ENCODE data around the gene MSI2.

Gene MSI2

DNA sequence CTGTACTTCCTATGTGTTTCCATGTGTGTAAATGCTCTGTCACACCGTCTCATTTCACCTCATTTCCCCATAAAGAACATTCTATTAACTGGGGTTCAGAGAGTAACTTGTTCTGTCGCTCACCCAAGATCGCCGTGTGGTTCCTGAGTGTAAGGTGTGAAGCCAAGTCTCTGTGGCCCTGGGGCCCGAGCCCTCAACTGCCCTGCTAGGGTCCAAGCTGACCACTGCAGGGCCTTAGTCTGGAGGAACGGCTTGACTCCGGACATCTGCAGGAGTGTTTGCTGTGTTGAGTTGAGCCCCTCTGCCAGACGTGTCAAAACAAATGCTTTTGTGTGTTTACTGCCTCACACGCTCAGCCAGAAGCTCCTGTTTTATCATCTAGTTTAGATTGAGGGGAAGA is 244.7 kb downstream of the MSI2 start:
- DNase-seq = no peak
- H3K27me3 ChIP-seq = no peaks in the 10 kb centered on the region
- TF ChIP-seq, protein P1, sequence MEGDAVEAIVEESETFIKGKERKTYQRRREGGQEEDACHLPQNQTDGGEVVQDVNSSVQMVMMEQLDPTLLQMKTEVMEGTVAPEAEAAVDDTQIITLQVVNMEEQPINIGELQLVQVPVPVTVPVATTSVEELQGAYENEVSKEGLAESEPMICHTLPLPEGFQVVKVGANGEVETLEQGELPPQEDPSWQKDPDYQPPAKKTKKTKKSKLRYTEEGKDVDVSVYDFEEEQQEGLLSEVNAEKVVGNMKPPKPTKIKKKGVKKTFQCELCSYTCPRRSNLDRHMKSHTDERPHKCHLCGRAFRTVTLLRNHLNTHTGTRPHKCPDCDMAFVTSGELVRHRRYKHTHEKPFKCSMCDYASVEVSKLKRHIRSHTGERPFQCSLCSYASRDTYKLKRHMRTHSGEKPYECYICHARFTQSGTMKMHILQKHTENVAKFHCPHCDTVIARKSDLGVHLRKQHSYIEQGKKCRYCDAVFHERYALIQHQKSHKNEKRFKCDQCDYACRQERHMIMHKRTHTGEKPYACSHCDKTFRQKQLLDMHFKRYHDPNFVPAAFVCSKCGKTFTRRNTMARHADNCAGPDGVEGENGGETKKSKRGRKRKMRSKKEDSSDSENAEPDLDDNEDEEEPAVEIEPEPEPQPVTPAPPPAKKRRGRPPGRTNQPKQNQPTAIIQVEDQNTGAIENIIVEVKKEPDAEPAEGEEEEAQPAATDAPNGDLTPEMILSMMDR (IDR thresholded peaks at IDR 0.05; ENCODE audit: low read depth, low read length) = no peak
- no peak overlapping the region for H3K4me3 ChIP-seq (ENCODE audit: low read depth, low read length)
- H3K36me3 ChIP-seq = no peaks in the 10 kb centered on the region
- H3K9me3 ChIP-seq = no peaks in the 10 kb centered on the region
- peaks cover 35% of the 10 kb centered on the region for H3K4me1 ChIP-seq

DNA sequence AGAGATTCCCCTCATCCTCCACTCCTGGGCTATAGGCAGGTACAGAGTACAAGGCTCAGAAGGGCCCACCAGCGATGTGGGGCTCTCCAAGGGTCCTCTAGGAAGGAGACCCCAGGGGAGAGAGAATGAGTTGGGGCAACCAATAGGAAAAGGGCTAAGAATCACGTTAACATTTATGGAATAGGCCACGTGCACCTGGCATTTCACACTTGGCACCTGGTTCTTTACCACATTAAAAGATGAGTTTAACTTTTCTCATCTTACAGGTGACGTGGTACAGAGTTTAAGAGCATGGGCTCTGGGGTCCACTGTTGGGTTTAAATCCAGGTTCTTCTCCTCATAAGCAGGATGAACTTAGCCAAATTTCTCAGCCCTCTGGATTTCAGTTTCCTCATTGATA is 245.7 kb downstream of the MSI2 start:
- Histone ChIP-seq H3K36me3 (no peaks in the 10 kb centered on the region), H3K27me3 (no peaks in the 10 kb centered on the region), H3K4me3 (ENCODE audit: low read depth, low read length) (no peak overlapping the region), H3K9me3 (no peaks in the 10 kb centered on the region), H3K4me1 (peaks cover 35% of the 10 kb centered on the region)
- TF ChIP-seq, protein P1 (IDR thresholded peaks at IDR 0.05; ENCODE audit: low read depth, low read length) = no peak
- DNase-seq = no peak

DNA sequence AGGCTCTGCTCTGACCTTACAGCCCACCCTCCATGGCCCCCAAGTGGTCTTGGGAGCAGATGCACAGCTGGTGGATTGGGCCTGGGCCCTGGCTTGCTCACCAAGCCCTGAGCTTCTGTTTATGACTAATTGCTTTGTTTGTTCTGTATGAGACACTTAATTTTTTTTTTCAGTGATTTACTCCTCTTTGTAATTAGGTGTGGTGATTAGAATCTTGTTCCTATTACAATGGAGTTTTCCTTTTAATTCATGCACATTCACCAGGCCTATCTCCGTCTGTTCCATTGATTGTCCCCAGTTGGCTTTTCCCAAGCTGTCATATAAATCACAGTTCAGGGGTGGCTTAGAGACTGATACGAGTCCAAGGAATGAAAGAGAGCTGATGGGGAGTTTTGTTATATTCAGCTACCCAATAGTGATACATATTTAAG is 246.5 kb downstream of the MSI2 start:
- no peaks in the 10 kb centered on the region for H3K27me3 ChIP-seq
- DNase-seq = peak; percentile 64
- H3K9me3 ChIP-seq = no peaks in the 10 kb centered on the region
- TF ChIP-seq, protein P1 (IDR thresholded peaks at IDR 0.05; ENCODE audit: low read depth, low read length) = peak; percentile 36
- peaks cover 42% of the 10 kb centered on the region for H3K4me1 ChIP-seq
- no peak overlapping the region for H3K4me3 ChIP-seq (ENCODE audit: low read depth, low read length)
- H3K36me3 ChIP-seq = no peaks in the 10 kb centered on the region

DNA sequence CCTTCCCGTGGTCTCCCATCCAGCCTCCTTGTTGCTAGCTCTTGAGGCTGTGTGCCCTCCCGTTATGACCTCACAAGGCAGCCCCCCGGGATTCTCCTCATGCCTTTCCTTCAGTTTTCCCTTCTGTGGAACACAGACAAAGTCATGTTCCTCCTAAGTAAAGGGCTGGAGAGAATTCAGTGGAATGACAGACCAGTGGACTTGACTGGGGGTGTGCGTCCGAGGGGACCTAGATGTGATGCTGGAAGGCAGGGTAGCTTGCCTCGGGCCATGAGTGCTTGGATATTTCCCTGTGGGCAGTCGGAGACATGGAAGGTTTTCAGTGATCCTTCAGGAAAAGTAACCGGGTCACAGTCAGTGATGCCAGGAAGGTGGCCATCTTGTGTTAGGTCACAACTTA is 247.9 kb downstream of the MSI2 start:
- no peak for DNase-seq
- TF ChIP-seq, protein P1 (IDR thresholded peaks at IDR 0.05; ENCODE audit: low read depth, low read length) = no peak
- no peak overlapping the region for H3K4me3 ChIP-seq (ENCODE audit: low read depth, low read length)
- H3K4me1 ChIP-seq = peaks cover 56% of the 10 kb centered on the region
- no peaks in the 10 kb centered on the region for H3K9me3 ChIP-seq
- no peaks in the 10 kb centered on the region for H3K36me3 ChIP-seq
- H3K27me3 ChIP-seq = no peaks in the 10 kb centered on the region

DNA sequence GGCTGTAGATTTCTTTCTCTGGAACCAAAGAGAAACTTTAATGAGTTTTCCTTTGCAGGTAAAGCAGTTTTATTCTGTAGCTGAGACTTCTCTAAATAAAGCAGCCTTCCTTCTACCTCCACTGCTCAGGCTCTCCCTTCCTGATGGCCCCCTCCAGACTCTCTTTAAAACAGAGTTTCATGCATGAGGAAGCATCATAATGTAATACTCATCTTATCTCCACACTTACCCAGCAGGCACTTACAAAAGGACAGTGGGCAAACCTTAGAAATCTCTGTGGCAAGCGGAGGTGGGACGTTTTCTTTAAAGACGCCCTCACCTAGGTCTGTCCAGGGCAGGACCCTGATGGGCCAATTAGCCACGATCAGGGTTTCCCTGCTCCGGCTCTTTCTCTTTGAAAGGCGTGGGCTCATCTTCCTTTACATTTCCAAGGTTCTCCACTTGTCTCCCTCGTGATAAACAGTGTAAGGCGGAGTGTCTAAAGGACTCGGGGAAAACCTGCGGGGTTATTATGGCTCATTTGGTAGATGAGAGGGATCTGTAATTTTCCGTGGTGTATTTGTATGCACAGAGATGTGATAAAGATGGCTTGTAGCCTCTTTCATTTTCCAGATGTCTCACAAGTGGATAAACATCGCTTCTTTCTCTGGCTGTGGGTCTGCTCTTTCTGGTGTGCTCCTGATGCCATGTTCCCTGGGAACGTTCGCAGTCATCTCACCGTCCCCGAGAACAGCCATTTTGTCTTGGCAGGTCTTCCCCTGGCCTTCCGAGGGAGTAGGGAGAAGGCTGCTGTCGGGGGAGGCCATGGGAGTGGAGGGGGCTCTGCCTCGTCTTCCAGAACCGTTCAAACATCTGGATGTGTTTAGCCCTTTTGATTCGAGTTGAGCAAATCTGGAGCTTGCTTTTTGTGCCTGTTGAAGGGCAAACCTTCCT is 249.8 kb downstream of the MSI2 start:
- no peaks in the 10 kb centered on the region for H3K36me3 ChIP-seq
- TF ChIP-seq, protein P1 (IDR thresholded peaks at IDR 0.05; ENCODE audit: low read depth, low read length) = no peak
- no peaks in the 10 kb centered on the region for H3K27me3 ChIP-seq
- H3K4me3 ChIP-seq (ENCODE audit: low read depth, low read length) = peak overlapping the region; percentile 25
- H3K9me3 ChIP-seq = no peaks in the 10 kb centered on the region
- DNase-seq = peak; percentile 69
- H3K4me1 ChIP-seq = peaks cover 61% of the 10 kb centered on the region

DNA sequence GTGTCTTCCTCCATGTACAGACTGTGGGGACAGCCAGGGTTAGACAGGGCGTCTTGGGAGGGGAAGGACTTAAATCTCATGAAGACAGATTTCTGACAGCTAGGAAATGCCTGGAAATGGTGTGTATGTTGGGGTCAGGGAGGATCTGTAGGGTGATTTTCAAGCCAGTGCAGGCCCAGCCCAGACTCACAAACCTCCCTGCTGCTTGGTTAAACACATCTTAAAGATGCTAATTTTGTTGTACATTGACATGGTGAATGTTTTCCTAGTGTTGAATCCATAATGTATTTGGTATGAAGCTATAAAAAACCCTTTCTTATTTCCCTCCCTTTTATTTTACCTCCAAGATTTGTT is 250.4 kb downstream of the MSI2 start:
- no peak for DNase-seq
- TF ChIP-seq, protein P1 (IDR thresholded peaks at IDR 0.05; ENCODE audit: low read depth, low read length) = no peak
- Histone ChIP-seq H3K36me3 (no peaks in the 10 kb centered on the region), H3K4me3 (ENCODE audit: low read depth, low read length) (peak overlapping the region; percentile 25), H3K27me3 (no peaks in the 10 kb centered on the region), H3K9me3 (no peaks in the 10 kb centered on the region), H3K4me1 (peaks cover 67% of the 10 kb centered on the region)
